Measurements from ENCODE around the gene GPS2. TPM values are rescaled to one million over a fixed set of nuclear protein-coding genes. Genes with fewer than 3 reads are reported as not detected.

The GPS2 gene
- total and polyA plus RNA-seq, 10 of the 15 experiments (the other 5 are each of a cell fraction or from before 2014, with no cell fraction given) = 10.2 to 96.4 (median 42.5) TPM

DNA sequence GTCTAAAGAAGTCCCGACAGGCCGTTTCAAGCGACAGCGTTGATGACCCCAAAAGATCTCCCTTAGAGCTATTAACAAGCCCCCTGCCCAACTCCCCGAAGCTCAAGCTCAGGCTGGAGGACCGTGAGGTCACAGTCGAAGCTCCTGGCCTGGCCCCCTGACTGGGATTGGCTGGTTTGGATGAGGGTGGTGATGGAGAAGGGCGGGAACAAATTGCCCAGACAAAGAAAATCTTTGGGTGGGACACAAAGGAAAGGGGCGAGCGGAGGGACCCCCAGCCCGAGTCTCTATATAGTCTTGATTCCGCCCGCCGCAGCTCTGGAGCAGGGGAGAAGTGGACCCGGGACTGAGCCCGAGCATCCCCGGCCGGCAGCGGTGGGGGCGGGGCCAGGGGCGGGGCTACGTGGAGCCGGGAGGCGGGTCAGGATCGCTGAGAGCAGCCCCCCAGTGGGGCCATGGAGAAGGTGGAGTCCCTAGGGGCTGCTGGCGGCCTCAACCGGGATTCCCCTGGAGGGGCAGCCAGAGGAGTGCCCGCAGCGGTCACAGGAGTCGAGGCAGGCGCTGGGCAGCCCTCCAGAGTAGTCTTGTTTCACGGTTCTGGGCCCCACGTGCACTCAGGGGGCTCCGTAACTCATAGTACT is 15.0 kb upstream of the GPS2 start (continued):
- TF ChIP-seq, protein P1, sequence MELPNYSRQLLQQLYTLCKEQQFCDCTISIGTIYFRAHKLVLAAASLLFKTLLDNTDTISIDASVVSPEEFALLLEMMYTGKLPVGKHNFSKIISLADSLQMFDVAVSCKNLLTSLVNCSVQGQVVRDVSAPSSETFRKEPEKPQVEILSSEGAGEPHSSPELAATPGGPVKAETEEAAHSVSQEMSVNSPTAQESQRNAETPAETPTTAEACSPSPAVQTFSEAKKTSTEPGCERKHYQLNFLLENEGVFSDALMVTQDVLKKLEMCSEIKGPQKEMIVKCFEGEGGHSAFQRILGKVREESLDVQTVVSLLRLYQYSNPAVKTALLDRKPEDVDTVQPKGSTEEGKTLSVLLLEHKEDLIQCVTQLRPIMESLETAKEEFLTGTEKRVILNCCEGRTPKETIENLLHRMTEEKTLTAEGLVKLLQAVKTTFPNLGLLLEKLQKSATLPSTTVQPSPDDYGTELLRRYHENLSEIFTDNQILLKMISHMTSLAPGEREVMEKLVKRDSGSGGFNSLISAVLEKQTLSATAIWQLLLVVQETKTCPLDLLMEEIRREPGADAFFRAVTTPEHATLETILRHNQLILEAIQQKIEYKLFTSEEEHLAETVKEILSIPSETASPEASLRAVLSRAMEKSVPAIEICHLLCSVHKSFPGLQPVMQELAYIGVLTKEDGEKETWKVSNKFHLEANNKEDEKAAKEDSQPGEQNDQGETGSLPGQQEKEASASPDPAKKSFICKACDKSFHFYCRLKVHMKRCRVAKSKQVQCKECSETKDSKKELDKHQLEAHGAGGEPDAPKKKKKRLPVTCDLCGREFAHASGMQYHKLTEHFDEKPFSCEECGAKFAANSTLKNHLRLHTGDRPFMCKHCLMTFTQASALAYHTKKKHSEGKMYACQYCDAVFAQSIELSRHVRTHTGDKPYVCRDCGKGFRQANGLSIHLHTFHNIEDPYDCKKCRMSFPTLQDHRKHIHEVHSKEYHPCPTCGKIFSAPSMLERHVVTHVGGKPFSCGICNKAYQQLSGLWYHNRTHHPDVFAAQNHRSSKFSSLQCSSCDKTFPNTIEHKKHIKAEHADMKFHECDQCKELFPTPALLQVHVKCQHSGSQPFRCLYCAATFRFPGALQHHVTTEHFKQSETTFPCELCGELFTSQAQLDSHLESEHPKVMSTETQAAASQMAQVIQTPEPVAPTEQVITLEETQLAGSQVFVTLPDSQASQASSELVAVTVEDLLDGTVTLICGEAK (IDR thresholded peaks at IDR 0.05; ENCODE audit: borderline replicate concordance) = no peak
- 0 out of 2 replicates have a peak, but pooled peaks have one; percentile 2 for TF ChIP-seq RFX5 (IDR thresholded peaks at IDR 0.05; ENCODE audit: low read depth, low read length)
- TF ChIP-seq, protein P2, sequence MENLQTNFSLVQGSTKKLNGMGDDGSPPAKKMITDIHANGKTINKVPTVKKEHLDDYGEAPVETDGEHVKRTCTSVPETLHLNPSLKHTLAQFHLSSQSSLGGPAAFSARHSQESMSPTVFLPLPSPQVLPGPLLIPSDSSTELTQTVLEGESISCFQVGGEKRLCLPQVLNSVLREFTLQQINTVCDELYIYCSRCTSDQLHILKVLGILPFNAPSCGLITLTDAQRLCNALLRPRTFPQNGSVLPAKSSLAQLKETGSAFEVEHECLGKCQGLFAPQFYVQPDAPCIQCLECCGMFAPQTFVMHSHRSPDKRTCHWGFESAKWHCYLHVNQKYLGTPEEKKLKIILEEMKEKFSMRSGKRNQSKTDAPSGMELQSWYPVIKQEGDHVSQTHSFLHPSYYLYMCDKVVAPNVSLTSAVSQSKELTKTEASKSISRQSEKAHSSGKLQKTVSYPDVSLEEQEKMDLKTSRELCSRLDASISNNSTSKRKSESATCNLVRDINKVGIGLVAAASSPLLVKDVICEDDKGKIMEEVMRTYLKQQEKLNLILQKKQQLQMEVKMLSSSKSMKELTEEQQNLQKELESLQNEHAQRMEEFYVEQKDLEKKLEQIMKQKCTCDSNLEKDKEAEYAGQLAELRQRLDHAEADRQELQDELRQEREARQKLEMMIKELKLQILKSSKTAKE (IDR thresholded peaks at IDR 0.05; ENCODE audit: low read depth, poor library complexity, severe bottlenecking) = no peak
- TF ChIP-seq HDAC2 (IDR thresholded peaks at IDR 0.05) = no peak
- TF ChIP-seq NRF1 (conservative IDR thresholded peaks at IDR 0.05; ENCODE audit: low read depth, low read length) = no peak
- TF ChIP-seq, protein P3, sequence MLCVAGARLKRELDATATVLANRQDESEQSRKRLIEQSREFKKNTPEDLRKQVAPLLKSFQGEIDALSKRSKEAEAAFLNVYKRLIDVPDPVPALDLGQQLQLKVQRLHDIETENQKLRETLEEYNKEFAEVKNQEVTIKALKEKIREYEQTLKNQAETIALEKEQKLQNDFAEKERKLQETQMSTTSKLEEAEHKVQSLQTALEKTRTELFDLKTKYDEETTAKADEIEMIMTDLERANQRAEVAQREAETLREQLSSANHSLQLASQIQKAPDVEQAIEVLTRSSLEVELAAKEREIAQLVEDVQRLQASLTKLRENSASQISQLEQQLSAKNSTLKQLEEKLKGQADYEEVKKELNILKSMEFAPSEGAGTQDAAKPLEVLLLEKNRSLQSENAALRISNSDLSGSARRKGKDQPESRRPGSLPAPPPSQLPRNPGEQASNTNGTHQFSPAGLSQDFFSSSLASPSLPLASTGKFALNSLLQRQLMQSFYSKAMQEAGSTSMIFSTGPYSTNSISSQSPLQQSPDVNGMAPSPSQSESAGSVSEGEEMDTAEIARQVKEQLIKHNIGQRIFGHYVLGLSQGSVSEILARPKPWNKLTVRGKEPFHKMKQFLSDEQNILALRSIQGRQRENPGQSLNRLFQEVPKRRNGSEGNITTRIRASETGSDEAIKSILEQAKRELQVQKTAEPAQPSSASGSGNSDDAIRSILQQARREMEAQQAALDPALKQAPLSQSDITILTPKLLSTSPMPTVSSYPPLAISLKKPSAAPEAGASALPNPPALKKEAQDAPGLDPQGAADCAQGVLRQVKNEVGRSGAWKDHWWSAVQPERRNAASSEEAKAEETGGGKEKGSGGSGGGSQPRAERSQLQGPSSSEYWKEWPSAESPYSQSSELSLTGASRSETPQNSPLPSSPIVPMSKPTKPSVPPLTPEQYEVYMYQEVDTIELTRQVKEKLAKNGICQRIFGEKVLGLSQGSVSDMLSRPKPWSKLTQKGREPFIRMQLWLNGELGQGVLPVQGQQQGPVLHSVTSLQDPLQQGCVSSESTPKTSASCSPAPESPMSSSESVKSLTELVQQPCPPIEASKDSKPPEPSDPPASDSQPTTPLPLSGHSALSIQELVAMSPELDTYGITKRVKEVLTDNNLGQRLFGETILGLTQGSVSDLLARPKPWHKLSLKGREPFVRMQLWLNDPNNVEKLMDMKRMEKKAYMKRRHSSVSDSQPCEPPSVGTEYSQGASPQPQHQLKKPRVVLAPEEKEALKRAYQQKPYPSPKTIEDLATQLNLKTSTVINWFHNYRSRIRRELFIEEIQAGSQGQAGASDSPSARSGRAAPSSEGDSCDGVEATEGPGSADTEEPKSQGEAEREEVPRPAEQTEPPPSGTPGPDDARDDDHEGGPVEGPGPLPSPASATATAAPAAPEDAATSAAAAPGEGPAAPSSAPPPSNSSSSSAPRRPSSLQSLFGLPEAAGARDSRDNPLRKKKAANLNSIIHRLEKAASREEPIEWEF (IDR thresholded peaks at IDR 0.05; ENCODE audit: insufficient replicate concordance, low read depth, low read length) = no peak
- no peak for TF ChIP-seq CEBPB (IDR thresholded peaks at IDR 0.05; ENCODE audit: borderline replicate concordance in 1 of 2, low read depth in 2 of 2, low read length in 2 of 2)
- TF ChIP-seq, protein P4, sequence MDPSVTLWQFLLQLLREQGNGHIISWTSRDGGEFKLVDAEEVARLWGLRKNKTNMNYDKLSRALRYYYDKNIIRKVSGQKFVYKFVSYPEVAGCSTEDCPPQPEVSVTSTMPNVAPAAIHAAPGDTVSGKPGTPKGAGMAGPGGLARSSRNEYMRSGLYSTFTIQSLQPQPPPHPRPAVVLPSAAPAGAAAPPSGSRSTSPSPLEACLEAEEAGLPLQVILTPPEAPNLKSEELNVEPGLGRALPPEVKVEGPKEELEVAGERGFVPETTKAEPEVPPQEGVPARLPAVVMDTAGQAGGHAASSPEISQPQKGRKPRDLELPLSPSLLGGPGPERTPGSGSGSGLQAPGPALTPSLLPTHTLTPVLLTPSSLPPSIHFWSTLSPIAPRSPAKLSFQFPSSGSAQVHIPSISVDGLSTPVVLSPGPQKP (IDR thresholded peaks at IDR 0.05; ENCODE audit: low read depth, low read length) = no peak
- no peak; the same call in 1 of the 2 replicates for TF ChIP-seq CBFB (IDR thresholded peaks at IDR 0.05; ENCODE audit: low read depth)
- no peak for TF ChIP-seq WRNIP1 (IDR thresholded peaks at IDR 0.05; ENCODE audit: borderline replicate concordance, low read depth, low read length)
- no peak for TF ChIP-seq TCF3 (IDR thresholded peaks at IDR 0.05; ENCODE audit: borderline replicate concordance, insufficient read depth, low read depth, low read length)
- TF ChIP-seq, protein P5, sequence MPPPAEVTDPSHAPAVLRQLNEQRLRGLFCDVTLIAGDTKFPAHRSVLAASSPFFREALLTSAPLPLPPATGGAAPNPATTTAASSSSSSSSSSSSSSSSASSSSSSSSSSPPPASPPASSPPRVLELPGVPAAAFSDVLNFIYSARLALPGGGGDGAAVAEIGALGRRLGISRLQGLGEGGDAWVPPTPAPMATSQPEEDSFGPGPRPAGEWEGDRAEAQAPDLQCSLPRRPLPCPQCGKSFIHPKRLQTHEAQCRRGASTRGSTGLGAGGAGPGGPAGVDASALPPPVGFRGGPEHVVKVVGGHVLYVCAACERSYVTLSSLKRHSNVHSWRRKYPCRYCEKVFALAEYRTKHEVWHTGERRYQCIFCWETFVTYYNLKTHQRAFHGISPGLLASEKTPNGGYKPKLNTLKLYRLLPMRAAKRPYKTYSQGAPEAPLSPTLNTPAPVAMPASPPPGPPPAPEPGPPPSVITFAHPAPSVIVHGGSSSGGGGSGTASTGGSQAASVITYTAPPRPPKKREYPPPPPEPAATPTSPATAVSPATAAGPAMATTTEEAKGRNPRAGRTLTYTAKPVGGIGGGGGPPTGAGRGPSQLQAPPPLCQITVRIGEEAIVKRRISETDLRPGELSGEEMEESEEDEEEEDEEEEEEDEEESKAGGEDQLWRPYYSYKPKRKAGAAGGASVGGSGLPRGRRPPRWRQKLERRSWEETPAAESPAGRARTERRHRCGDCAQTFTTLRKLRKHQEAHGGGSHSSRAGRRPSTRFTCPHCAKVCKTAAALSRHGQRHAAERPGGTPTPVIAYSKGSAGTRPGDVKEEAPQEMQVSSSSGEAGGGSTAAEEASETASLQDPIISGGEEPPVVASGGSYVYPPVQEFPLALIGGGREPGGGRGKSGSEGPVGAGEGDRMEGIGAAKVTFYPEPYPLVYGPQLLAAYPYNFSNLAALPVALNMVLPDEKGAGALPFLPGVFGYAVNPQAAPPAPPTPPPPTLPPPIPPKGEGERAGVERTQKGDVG (CRISPR knock-in tag; IDR thresholded peaks at IDR 0.05) = no peak

All from GM12878 (cell line).